ENCODE data around the gene PTPRN2. TPM values are rescaled to one million over a fixed set of nuclear protein-coding genes. Genes with fewer than 3 reads are reported as not detected.

PTPRN2 gene
- total and polyA plus RNA-seq, 2 donors (not counting 3 experiments of a cell fraction or from before 2014, with no cell fraction given): 0.62 to 0.88 TPM

- no TSS peak for BruUV-seq (replicated peaks)
- TF ChIP-seq CTCF (IDR thresholded peaks at IDR 0.05; ENCODE audit: extremely low read depth in 1 of 2, insufficient read depth in 1 of 2, low read depth in 1 of 2, low read length in 2 of 2) (no peak), JUN (IDR thresholded peaks at IDR 0.05; ENCODE audit: borderline replicate concordance, insufficient read depth, insufficient read length, low read depth) (no peak), GATA2 (IDR thresholded peaks at IDR 0.05; ENCODE audit: insufficient read depth, insufficient read length, low read depth, low read length) (no peak)
These were observed 917.8 kb downstream of the PTPRN2 start for GRCh38 chr7:157669768-157670351.

More at GRCh38 chr7:157669768-157670351, 917.8 kb downstream of the PTPRN2 start:
- Histone ChIP-seq H3K27me3 (ENCODE audit: control insufficient read depth in 2 of 2, insufficient read depth in 2 of 2, low read length in 2 of 2) (no peaks in the 10 kb centered on the region), H4K20me1 (replicated peaks; ENCODE audit: control insufficient read depth, extremely low read depth, insufficient read depth, low read length) (no peaks in the 10 kb centered on the region), H3K9me3 (replicated peaks; ENCODE audit: control insufficient read depth, insufficient read depth, low read length) (peaks cover 2% of the 10 kb centered on the region), H3K36me3 (ENCODE audit: control insufficient read depth in 2 of 2, extremely low read depth in 1 of 2, insufficient read depth in 2 of 2, low read length in 2 of 2) (no peaks in the 10 kb centered on the region), H3K4me1 (ENCODE audit: control insufficient read depth, extremely low read depth, insufficient read depth, low read length) (no peaks in the 10 kb centered on the region), H3K27ac (ENCODE audit: insufficient read depth, low read depth, low read length) (no peak overlapping the region), H2AFZ (ENCODE audit: low read depth, low read length) (no peak overlapping the region), H3K4me2 (ENCODE audit: insufficient read depth, low read length) (no peak overlapping the region), H3K9me1 (replicated peaks; ENCODE audit: control insufficient read depth, extremely low read depth, insufficient read depth, low read length) (no peaks in the 10 kb centered on the region), H3K9ac (replicated peaks; ENCODE audit: extremely low read depth, insufficient read depth, low read length) (no peak overlapping the region), H3K79me2 (ENCODE audit: control insufficient read depth, insufficient read depth, low read length) (no peaks in the 10 kb centered on the region), H3K4me3 (replicated peaks in 1 of 3; ENCODE audit: insufficient read depth in 1 of 3, low read depth in 1 of 3, low read length in 3 of 3) (no peak overlapping the region)
- dilution Hi-C loops (cut with MboI; ENCODE audit: extremely low pct_ligation_motif_present, low sequenced_read_pairs): no loop called here
- intact Hi-C loops (cut with micrococcal nuclease): no loop called here
- POLR2A ChIA-PET: no interaction called here
- DNase-seq (ENCODE audit: low read depth, low spot score): no peak
- CTCF ChIA-PET: no interaction called here
- FAIRE-seq: no peak

Measured in endothelial cell of umbilical vein (primary cell).